ENCODE measurements around the gene CNTNAP1.

- TF ChIP-seq CTCF (IDR thresholded peaks at IDR 0.05) (no peak), POLR2A (IDR thresholded peaks at IDR 0.05) (no peak)
Measured at GRCh38 chr17:42702446-42702845, 20.1 kb downstream of the CNTNAP1 start.
